DOHH2 (cell line): Measurements from ENCODE around the gene TRMT2A.

Experiments
- CTCF ChIP-seq: fragments of 200-600 bp; sonication (generic); IDR thresholded peaks from one replicate; pipeline ENCODE4 v1.5.1; 2014; ENCODE audit warnings: antibody characterized with exemption, mild to moderate bottlenecking, low read depth, low read length; ENCODE audit not compliant: poor library complexity, severe bottlenecking
- EZH2phosphoT487 ChIP-seq: fragments of 200-600 bp; sonication (generic); IDR thresholded peaks from 2 replicates; pipeline ENCODE4 v1.6.1; 2017; ENCODE audit warnings: borderline replicate concordance, mild to moderate bottlenecking, antibody characterized with exemption, low read length, moderate library complexity, mixed read lengths

DNA sequence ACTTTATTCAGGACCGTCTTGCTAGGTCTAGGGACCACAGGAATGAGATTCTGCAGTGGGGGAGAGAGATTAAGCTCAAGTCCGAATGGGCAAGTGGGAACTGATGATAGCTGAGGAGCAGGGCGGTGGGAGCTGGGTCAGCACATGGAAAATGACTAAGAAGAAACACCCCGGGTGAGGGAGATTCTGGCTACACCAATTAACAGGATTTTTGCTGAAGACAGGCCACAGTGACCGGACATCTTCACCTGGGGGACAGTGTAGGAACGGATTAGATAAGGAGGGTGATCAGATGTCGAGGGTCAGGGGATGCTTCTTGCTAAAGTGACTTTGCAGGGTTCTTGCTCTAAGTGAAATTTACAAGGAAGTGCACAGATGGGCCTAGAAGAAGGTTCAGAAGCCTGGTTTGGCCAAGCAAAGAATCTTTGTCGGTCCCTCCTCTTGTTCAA is 45.5 kb downstream of the TRMT2A start:
- no peak for TF ChIP-seq CTCF
- no peak for TF ChIP-seq EZH2phosphoT487
